ENCODE data around the gene LCN10. TPM values are rescaled to one million over a fixed set of nuclear protein-coding genes. Genes with fewer than 3 reads are reported as not detected.

LCN10 gene
- total RNA-seq, 2 donors from 2014 or later, result 0.91 to 1.1 TPM

DNA sequence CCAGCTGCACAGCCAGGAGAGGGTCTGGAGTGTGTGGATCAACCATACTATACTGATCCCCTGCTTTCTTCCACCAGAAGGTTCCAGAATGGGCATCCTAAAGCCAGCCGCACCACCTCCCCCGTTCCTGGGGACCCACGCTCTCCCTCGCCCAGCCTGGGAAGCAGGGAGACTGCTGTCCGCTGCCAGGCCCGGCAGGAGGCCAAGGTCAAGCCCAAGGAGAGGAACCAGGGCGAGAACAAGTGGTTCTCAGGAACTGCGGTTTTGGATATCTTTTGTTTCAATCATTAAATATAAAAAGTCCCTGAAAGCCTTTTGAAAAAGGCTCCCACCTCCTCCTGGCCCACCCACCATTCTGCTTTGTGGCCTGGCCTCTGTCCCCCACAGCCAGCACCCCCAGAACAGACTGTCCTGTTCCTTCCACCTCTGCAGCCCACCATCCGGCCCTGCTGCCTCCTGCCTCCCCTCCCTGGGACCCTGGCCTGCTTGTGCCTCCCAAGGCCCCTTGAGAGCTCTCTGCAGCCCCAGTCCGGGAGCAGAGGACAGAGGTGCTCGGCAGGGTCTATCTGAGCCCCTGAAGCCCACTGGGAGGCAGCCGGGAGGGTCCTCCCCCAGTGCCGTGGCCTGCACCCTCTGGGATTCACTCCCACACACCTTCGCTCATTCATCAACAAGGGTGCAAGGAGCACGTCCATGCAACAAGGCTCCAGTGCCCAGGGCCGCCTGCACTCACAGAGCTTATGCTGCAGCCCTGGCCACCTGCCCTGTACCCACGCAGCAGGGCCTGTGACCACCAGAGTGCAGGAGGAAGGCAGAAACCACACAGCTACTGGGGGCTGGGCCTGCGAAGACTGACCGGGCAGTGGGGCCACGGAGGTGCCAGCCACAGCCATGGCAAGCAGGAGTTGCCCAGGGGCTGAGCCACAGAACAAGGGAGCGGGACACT, 6.2 kb upstream of the LCN10 start:
- Histone ChIP-seq H3K36me3 (ENCODE audit: control insufficient read depth, insufficient read depth, low read length) (no peaks in the 10 kb centered on the region), H3K4me3 (ENCODE audit: low read length) (no peak overlapping the region), H3K27me3 (ENCODE audit: control insufficient read depth, insufficient read depth, low read length, poor library complexity, severe bottlenecking) (no peaks in the 10 kb centered on the region), H3K4me1 (ENCODE audit: control insufficient read depth, insufficient read depth, low read length) (no peaks in the 10 kb centered on the region), H3K9me3 (ENCODE audit: control insufficient read depth, low read length) (peaks cover 15% of the 10 kb centered on the region), H3K9ac (ENCODE audit: extremely low read depth, low read length, poor library complexity, severe bottlenecking) (no peak overlapping the region), H3K27ac (ENCODE audit: low read depth, low read length) (no peak overlapping the region)
- DNase-seq, result no peak
- no peak overlapping the region for H3K4me3 Mint-ChIP-seq
- WGBS, 2 experiments (ENCODE audit: insufficient coverage in 1 of 2, insufficient read length in 1 of 2), result 90 to 94% methylated on average over 15 to 21 of the region's 21 CpGs
- peaks cover 18% of the 10 kb centered on the region for H3K27me3 Mint-ChIP-seq (ENCODE audit: insufficient read depth)
- H3K27ac Mint-ChIP-seq, result no peak overlapping the region
- H3K4me1 Mint-ChIP-seq, result no peaks in the 10 kb centered on the region
- H3K9me3 Mint-ChIP-seq, result peaks cover 20% of the 10 kb centered on the region
- no peaks in the 10 kb centered on the region for H3K36me3 Mint-ChIP-seq (ENCODE audit: low read depth)
- TF ChIP-seq, protein P1, sequence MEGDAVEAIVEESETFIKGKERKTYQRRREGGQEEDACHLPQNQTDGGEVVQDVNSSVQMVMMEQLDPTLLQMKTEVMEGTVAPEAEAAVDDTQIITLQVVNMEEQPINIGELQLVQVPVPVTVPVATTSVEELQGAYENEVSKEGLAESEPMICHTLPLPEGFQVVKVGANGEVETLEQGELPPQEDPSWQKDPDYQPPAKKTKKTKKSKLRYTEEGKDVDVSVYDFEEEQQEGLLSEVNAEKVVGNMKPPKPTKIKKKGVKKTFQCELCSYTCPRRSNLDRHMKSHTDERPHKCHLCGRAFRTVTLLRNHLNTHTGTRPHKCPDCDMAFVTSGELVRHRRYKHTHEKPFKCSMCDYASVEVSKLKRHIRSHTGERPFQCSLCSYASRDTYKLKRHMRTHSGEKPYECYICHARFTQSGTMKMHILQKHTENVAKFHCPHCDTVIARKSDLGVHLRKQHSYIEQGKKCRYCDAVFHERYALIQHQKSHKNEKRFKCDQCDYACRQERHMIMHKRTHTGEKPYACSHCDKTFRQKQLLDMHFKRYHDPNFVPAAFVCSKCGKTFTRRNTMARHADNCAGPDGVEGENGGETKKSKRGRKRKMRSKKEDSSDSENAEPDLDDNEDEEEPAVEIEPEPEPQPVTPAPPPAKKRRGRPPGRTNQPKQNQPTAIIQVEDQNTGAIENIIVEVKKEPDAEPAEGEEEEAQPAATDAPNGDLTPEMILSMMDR (conservative IDR thresholded peaks at IDR 0.05), result no peak

DNA sequence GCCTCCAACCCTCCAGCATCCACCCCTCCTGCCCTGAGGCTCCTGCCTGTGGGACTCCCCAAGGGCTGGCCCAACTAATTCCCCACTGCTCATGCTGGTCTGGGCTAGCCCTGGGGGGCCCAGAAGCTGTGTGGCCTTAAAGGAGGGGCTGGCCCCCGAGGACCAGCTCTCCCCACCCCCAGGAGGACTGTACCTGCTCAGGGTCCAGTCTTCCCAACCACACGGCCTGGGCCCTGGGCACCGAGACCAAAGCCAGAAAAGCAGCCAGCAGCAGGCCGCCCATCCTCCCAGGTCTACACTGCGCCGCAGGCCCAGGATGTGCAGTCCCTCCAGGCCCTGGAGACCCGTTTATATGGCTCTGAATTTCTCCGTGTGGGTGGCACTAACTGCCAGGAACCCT, 5.5 kb upstream of the LCN10 start, which contains the start of gene LCN6:
LCN6 (minus strand) TSS at position 325 of the 400 bp plus-strand sequence; CDS start at position 283, 42 bp downstream.
- H3K4me1 Mint-ChIP-seq, result no peaks in the 10 kb centered on the region
- peaks cover 15% of the 10 kb centered on the region for H3K9me3 ChIP-seq (ENCODE audit: control insufficient read depth, low read length)
- no peak for DNase-seq
- H3K27ac ChIP-seq (ENCODE audit: low read depth, low read length), result no peak within 1 kb of the TSS
- H3K9ac ChIP-seq (ENCODE audit: extremely low read depth, low read length, poor library complexity, severe bottlenecking), result no peak within 1 kb of the TSS
- no peak within 1 kb of the TSS for H3K4me3 Mint-ChIP-seq
- peaks cover 18% of the 10 kb centered on the region for H3K27me3 Mint-ChIP-seq (ENCODE audit: insufficient read depth)
- peaks cover 20% of the 10 kb centered on the region for H3K9me3 Mint-ChIP-seq
- no peaks in the 10 kb centered on the region for H3K36me3 Mint-ChIP-seq (ENCODE audit: low read depth)
- TF ChIP-seq, protein P1 (conservative IDR thresholded peaks at IDR 0.05), result no peak
- 85% methylated on average over 6 to 8 of the region's 8 CpGs for WGBS, 2 experiments (ENCODE audit: insufficient coverage in 1 of 2, insufficient read length in 1 of 2)
- no peaks in the 10 kb centered on the region for H3K27me3 ChIP-seq (ENCODE audit: control insufficient read depth, insufficient read depth, low read length, poor library complexity, severe bottlenecking)
- H3K27ac Mint-ChIP-seq, result no peak within 1 kb of the TSS
- no peak within 1 kb of the TSS for H3K4me3 ChIP-seq (ENCODE audit: low read length)
- H3K36me3 ChIP-seq (ENCODE audit: control insufficient read depth, insufficient read depth, low read length), result no peaks in the 10 kb centered on the region
- no peaks in the 10 kb centered on the region for H3K4me1 ChIP-seq (ENCODE audit: control insufficient read depth, insufficient read depth, low read length)

DNA sequence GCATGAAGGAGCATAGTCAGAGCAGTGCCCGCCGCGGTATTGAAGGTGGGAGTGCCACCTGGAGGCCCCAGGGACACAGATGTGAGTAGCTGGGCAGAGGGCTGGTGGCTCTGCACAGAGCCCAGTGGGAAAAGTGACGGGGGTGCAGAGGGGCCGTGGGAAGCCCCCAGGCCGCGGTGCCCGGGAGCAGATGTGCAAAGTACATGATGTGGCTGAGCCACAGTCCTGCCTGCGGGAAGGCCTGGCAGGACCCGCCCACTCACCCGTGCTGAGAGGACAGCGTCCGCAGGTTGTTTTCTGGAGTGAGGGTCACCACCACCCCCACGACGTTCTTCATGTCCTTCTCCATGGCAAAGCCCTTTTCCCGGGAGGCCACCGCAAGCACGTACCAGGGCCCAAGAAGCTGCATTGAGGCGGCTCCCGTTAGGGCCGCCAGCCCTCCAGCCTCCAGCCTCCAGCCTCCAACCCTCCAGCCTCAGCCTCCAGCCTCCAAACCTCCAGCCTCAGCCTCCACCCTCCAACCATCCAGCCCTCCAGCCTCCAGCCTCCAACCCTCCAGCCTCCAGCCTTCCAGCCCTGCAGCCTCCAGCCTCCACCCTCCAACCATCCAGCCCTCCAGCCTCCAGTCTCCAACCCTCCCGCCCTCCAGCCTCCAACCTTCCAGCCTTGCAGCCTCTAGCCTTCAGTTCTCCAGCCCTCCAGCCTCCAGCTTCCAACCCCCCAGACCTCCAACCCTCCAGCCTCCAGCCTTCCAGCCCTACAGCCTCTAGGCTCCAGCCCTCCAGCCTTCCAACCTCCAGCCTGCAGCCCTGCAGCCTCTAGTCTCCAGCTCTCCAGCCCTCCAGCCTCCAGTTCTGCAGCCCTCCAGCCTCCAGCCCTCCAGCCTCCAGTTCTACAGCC, 4.7 kb upstream of the LCN10 start:
- no peaks in the 10 kb centered on the region for H3K4me1 Mint-ChIP-seq
- 91% methylated on average over 8 to 22 of the region's 22 CpGs for WGBS, 2 experiments (ENCODE audit: insufficient coverage in 1 of 2, insufficient read length in 1 of 2)
- TF ChIP-seq, protein P1 (conservative IDR thresholded peaks at IDR 0.05), result no peak
- H3K27ac ChIP-seq (ENCODE audit: low read depth, low read length), result no peak overlapping the region
- no peaks in the 10 kb centered on the region for H3K36me3 Mint-ChIP-seq (ENCODE audit: low read depth)
- peaks cover 17% of the 10 kb centered on the region for H3K27me3 Mint-ChIP-seq (ENCODE audit: insufficient read depth)
- no peak overlapping the region for H3K4me3 Mint-ChIP-seq
- no peak overlapping the region for H3K9ac ChIP-seq (ENCODE audit: extremely low read depth, low read length, poor library complexity, severe bottlenecking)
- H3K27me3 ChIP-seq (ENCODE audit: control insufficient read depth, insufficient read depth, low read length, poor library complexity, severe bottlenecking), result no peaks in the 10 kb centered on the region
- H3K4me3 ChIP-seq (ENCODE audit: low read length), result no peak overlapping the region
- H3K27ac Mint-ChIP-seq, result no peak overlapping the region
- no peak for DNase-seq
- H3K9me3 ChIP-seq (ENCODE audit: control insufficient read depth, low read length), result peaks cover 12% of the 10 kb centered on the region
- H3K9me3 Mint-ChIP-seq, result peaks cover 17% of the 10 kb centered on the region
- H3K4me1 ChIP-seq (ENCODE audit: control insufficient read depth, insufficient read depth, low read length), result no peaks in the 10 kb centered on the region
- H3K36me3 ChIP-seq (ENCODE audit: control insufficient read depth, insufficient read depth, low read length), result no peaks in the 10 kb centered on the region
